CD14-positive monocyte (primary cell): Measurements from ENCODE around the gene NELL1. TPM values are rescaled to one million over a fixed set of nuclear protein-coding genes. Genes with fewer than 3 reads are reported as not detected.

Experiments used
- DNase-seq, 3 donors: peaks; one replicate each; pipeline ENCODE4 v3.0.0-alpha.2; 2011 to 2022
- H2AFZ ChIP-seq: 2 replicates; pipeline ENCODE4 v1.6.0; 2012; ENCODE audit warnings: mild to moderate bottlenecking, low read depth, low read length, inconsistent platforms; ENCODE audit not compliant: insufficient read depth, poor library complexity, severe bottlenecking
- H3K27ac ChIP-seq, 2 donors: 1 replicate in 1 of 2; 2 replicates in 1 of 2; pipeline ENCODE4 v1.5.1; 2012 to 2013; ENCODE audit warnings: low read length in 2 of 2, control low read depth in 1 of 2, inconsistent platforms in 1 of 2, low read depth in 1 of 2, mild to moderate bottlenecking in 1 of 2
- H3K27me3 ChIP-seq, 2 donors: one replicate each; pipeline versions ENCODE4 v1.6.0 to v1.6.1; 2011 to 2013; ENCODE audit warnings: low read length in 2 of 2; ENCODE audit not compliant: control insufficient read depth in 2 of 2, insufficient read depth in 2 of 2
- H3K36me3 ChIP-seq, 2 donors: replicated peaks in 1 of 2; 1 replicate in 1 of 2; 2 replicates in 1 of 2; pipeline versions ENCODE4 v1.5.1 to v1.6.1; 2012 to 2013; ENCODE audit warnings: low read length in 2 of 2, control low read depth in 1 of 2, inconsistent platforms in 1 of 2, mild to moderate bottlenecking in 1 of 2; ENCODE audit not compliant: insufficient read depth in 2 of 2, control insufficient read depth in 1 of 2
- H3K4me1 ChIP-seq, 2 donors: 1 replicate in 1 of 2; 2 replicates in 1 of 2; pipeline versions ENCODE4 v1.5.1 to v1.6.1; 2012 to 2013; ENCODE audit warnings: low read length in 2 of 2, control low read depth in 1 of 2, inconsistent platforms in 1 of 2, mild to moderate bottlenecking in 1 of 2, moderate library complexity in 1 of 2; ENCODE audit not compliant: insufficient read depth in 2 of 2, control insufficient read depth in 1 of 2
- H3K4me2 ChIP-seq: replicated peaks from 2 replicates; pipeline ENCODE3; 2012; ENCODE audit warnings: low read length, moderate library complexity, mild to moderate bottlenecking; ENCODE audit not compliant: poor library complexity, severe bottlenecking; ENCODE audit errors: extremely low read depth
- H3K4me3 ChIP-seq, 3 experiments: fragments of 200-600 bp in 1 of 3; sonication (generic) in 1 of 3; replicated peaks in 1 of 3; 1 replicate in 2 of 3; 2 replicates in 1 of 3; pipeline ENCODE4 v1.5.1; 2011 to 2013; ENCODE audit warnings: low read length in 3 of 3, mild to moderate bottlenecking in 3 of 3, control low read depth in 2 of 3, low read depth in 2 of 3, inconsistent platforms in 1 of 3, moderate library complexity in 1 of 3
- H3K79me2 ChIP-seq: 2 replicates; pipeline ENCODE4 v1.6.0; 2012; ENCODE audit warnings: mild to moderate bottlenecking, control low read depth, inconsistent platforms, low read length, moderate library complexity; ENCODE audit not compliant: insufficient read depth
- H3K9ac ChIP-seq: 2 replicates; pipeline ENCODE4 v1.6.0; 2017; ENCODE audit warnings: low read length, mild to moderate bottlenecking; ENCODE audit not compliant: insufficient read depth, poor library complexity, severe bottlenecking
- H3K9me3 ChIP-seq, 2 donors: replicated peaks in 1 of 2; 1 replicate in 1 of 2; 2 replicates in 1 of 2; pipeline versions ENCODE4 v1.5.1 to v1.6.1; 2012 to 2013; ENCODE audit warnings: low read length in 2 of 2, control low read depth in 1 of 2; ENCODE audit not compliant: control insufficient read depth in 1 of 2, insufficient read depth in 1 of 2
- H4K20me1 ChIP-seq: 2 replicates; pipeline ENCODE4 v1.6.0; 2012; ENCODE audit warnings: mild to moderate bottlenecking, low read length, control low read depth, moderate library complexity; ENCODE audit not compliant: insufficient read depth
- H3K27ac Mint-ChIP-seq, 7 donors: one replicate each; pipeline ENCODE4 v1.8.0; 2020; ENCODE audit warnings: mild to moderate bottlenecking in 7 of 7, mixed read lengths in 7 of 7, moderate library complexity in 6 of 7, inconsistent platforms in 2 of 7
- H3K27me3 Mint-ChIP-seq, 3 donors: one replicate each; pipeline ENCODE4 v1.8.0; 2021 to 2022; ENCODE audit warnings: low read depth in 3 of 3, mild to moderate bottlenecking in 3 of 3, mixed read lengths in 3 of 3, moderate library complexity in 3 of 3, inconsistent platforms in 1 of 3
- H3K36me3 Mint-ChIP-seq, 2 donors: one replicate each; pipeline ENCODE4 v1.8.0; 2020; ENCODE audit warnings: mixed read lengths in 2 of 2, inconsistent platforms in 1 of 2, mild to moderate bottlenecking in 1 of 2
- H3K4me1 Mint-ChIP-seq: one replicate; pipeline ENCODE4 v1.8.0; 2020; ENCODE audit warnings: mild to moderate bottlenecking, mixed read lengths
- H3K4me3 Mint-ChIP-seq, 2 donors: one replicate each; pipeline ENCODE4 v1.8.0; 2020; ENCODE audit warnings: mild to moderate bottlenecking in 2 of 2, mixed read lengths in 2 of 2, moderate library complexity in 1 of 2
- H3K9me3 Mint-ChIP-seq, 7 donors: one replicate each; pipeline ENCODE4 v1.8.0; 2020 to 2022; ENCODE audit warnings: mixed read lengths in 7 of 7, mild to moderate bottlenecking in 6 of 7, moderate library complexity in 6 of 7, inconsistent platforms in 2 of 7
- WGBS: methylation state at CpG from one replicate; pipeline ENCODE4 v1.1.5; 2013; ENCODE audit warnings: missing lambda C conversion rate; ENCODE audit not compliant: insufficient coverage; 5-methylcytosine and 5-hydroxymethylcytosine counted together
- intact Hi-C, 2 donors: fragments of 100-400 bp; cut with micrococcal nuclease; formaldehyde crosslinking; loops; one replicate each; pipeline versions ENCODE4 v1.15.0 to v1.15.1; 2023
- polyA plus RNA-seq, 3 donors: library from polyadenylated mRNA; depleted of rRNA in 1 of 3; unstranded in 2 of 3; stranded (reverse) in 1 of 3; fragments of 300-500 nt in 2 of 3; fragments of >200 nt in 1 of 3; fragmentation: Illumina TruSeq in 2 of 3; gene quantifications; 1 replicate in 2 of 3; 2 replicates in 1 of 3; pipeline ENCODE4 v1.2.3, GENCODE V29; 2012 to 2021
- TF ChIP-seq, protein P1 (sequence below): fragments of 200-600 bp; IDR thresholded peaks from one replicate; pipeline ENCODE4 v1.8.0; 2022; ENCODE audit warnings: antibody characterized with exemption, mild to moderate bottlenecking

NELL1 gene
- polyA plus RNA-seq, 3 donors: not detected

DNA sequence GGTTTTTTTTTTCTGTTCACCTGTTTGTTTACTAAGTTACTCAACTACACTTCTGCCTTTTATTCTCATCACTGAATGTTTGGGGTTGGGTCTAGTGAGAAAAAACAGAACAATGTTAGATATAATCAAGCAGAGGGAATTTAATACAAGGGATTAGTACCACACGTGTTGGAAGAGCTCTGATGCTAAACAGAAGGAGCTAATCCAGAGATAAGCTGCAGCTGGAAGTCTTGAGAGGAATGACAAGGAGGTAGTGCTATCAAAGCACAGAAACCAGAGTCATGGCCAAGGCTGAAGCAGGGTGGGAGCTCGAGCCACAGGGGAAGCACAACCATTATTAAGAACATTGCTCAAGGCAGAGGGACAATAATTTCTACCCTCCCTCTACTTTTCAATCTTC lies 919.4 kb downstream of the NELL1 start:
- Histone ChIP-seq H3K79me2 (no peaks in the 10 kb centered on the region), H3K27ac (no peak overlapping the region), H3K4me3 (no peak overlapping the region), H3K9ac (no peak overlapping the region), H3K4me1 (no peaks in the 10 kb centered on the region), H3K9me3 (no peaks in the 10 kb centered on the region), H3K4me2 (no peak overlapping the region), H2AFZ (no peak overlapping the region), H4K20me1 (no peaks in the 10 kb centered on the region), H3K27me3 (no peaks in the 10 kb centered on the region), H3K36me3 (no peaks in the 10 kb centered on the region)
- no peak overlapping the region for H3K27ac Mint-ChIP-seq
- TF ChIP-seq, protein P1, sequence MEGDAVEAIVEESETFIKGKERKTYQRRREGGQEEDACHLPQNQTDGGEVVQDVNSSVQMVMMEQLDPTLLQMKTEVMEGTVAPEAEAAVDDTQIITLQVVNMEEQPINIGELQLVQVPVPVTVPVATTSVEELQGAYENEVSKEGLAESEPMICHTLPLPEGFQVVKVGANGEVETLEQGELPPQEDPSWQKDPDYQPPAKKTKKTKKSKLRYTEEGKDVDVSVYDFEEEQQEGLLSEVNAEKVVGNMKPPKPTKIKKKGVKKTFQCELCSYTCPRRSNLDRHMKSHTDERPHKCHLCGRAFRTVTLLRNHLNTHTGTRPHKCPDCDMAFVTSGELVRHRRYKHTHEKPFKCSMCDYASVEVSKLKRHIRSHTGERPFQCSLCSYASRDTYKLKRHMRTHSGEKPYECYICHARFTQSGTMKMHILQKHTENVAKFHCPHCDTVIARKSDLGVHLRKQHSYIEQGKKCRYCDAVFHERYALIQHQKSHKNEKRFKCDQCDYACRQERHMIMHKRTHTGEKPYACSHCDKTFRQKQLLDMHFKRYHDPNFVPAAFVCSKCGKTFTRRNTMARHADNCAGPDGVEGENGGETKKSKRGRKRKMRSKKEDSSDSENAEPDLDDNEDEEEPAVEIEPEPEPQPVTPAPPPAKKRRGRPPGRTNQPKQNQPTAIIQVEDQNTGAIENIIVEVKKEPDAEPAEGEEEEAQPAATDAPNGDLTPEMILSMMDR: no peak
- H3K36me3 Mint-ChIP-seq: no peaks in the 10 kb centered on the region
- peaks cover 0 to 2% (median 0%) of the 10 kb centered on the region in 3 donors for H3K27me3 Mint-ChIP-seq
- WGBS: 81% methylated on average over 2 of the region's 2 CpGs
- no peak overlapping the region for H3K4me3 Mint-ChIP-seq
- peaks cover 0 to 8% (median 2%) of the 10 kb centered on the region in 7 donors for H3K9me3 Mint-ChIP-seq
- no peak for DNase-seq
- intact Hi-C loops: no loop called here
- no peaks in the 10 kb centered on the region for H3K4me1 Mint-ChIP-seq

DNA sequence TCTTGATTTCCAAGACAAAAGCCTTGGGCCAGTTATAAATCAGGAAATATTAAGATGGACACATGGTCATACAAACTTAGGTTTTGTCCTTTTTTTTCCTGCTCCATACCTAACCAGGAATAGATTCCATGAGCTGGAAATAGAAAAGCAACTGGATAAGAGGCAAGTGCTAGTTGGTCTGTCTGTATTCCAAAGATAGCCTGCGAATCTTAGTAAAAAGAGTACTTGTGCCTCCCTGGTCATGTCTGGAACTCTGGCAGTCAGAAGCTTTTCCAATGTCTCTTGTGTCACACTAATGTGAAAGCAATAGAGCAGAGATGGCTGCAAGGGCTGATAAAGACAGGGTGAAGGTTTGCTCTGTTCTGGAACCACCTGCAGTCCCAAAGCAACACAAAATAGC lies 933.3 kb downstream of the NELL1 start:
- Mint-ChIP-seq H3K36me3 (no peaks in the 10 kb centered on the region), H3K27me3 (peaks cover 0 to under 1% (median 0%) of the 10 kb centered on the region in 3 donors), H3K4me3 (no peak overlapping the region), H3K9me3 (peaks cover 0 to 2% (median 0%) of the 10 kb centered on the region in 7 donors), H3K4me1 (peaks cover 4% of the 10 kb centered on the region), H3K27ac (peak overlapping the region in 1 of 7 donors; percentile 42)
- no peaks in the 10 kb centered on the region for H3K4me1 ChIP-seq
- no peaks in the 10 kb centered on the region for H3K79me2 ChIP-seq
- no peaks in the 10 kb centered on the region for H3K9me3 ChIP-seq
- TF ChIP-seq, protein P1: no peak
- H2AFZ ChIP-seq: no peak overlapping the region
- H3K27me3 ChIP-seq: no peaks in the 10 kb centered on the region
- no peak overlapping the region for H3K4me2 ChIP-seq
- no peaks in the 10 kb centered on the region for H3K36me3 ChIP-seq
- intact Hi-C loops: no loop called here
- H3K9ac ChIP-seq: no peak overlapping the region
- no peak for DNase-seq
- no peaks in the 10 kb centered on the region for H4K20me1 ChIP-seq
- H3K4me3 ChIP-seq: no peak overlapping the region
- H3K27ac ChIP-seq: no peak overlapping the region
- WGBS: no CpG with 5 or more reads among the region's 1 CpG
